GM18505 (cell line): ENCODE data around the gene LOC128125822.
A peak's percentile ranks its signal among the peaks of the same experiment; 100 is the strongest.

ENCODE experiments used
- ATAC-seq: cut with Tn5 transposase; IDR thresholded peaks from one replicate; pipeline ENCODE4 v1.9.1; 2021; ENCODE audit not compliant: unreplicated experiment
- POLR2A ChIP-seq: IDR thresholded peaks from 4 replicates; pipeline ENCODE4 v1.6.1; 2011; ENCODE audit warnings: borderline replicate concordance; ENCODE audit not compliant: insufficient read depth, insufficient read length; ENCODE audit errors: extremely low read depth

Gene LOC128125822

GRCh38 chr6:63543982-63544381, 28.3 kb upstream of the LOC128125822 start:
- ATAC-seq = no peak
- no peak for TF ChIP-seq POLR2A

- TF ChIP-seq POLR2A = no peak
- ATAC-seq = no peak
These were observed 26.0 kb upstream of the LOC128125822 start for GRCh38 chr6:63546236-63546635.

- TF ChIP-seq POLR2A = no peak
- ATAC-seq = no peak
These were observed 25.6 kb upstream of the LOC128125822 start for GRCh38 chr6:63546697-63547096.

- no peak for TF ChIP-seq POLR2A
- no peak for ATAC-seq
These were observed 23.2 kb upstream of the LOC128125822 start for GRCh38 chr6:63549076-63549475.

- TF ChIP-seq POLR2A = no peak
- peak; percentile 99 for ATAC-seq
These were observed 19.1 kb upstream of the LOC128125822 start for GRCh38 chr6:63553208-63553607.

GRCh38 chr6:63553900-63554299, 18.4 kb upstream of the LOC128125822 start:
- ATAC-seq = no peak
- no peak for TF ChIP-seq POLR2A

- TF ChIP-seq POLR2A = no peak
- no peak for ATAC-seq
These were observed 17.5 kb upstream of the LOC128125822 start for GRCh38 chr6:63554782-63555181.

- no peak for ATAC-seq
- TF ChIP-seq POLR2A = no peak
These were observed 15.9 kb upstream of the LOC128125822 start for GRCh38 chr6:63556369-63556768.

- no peak for ATAC-seq
- no peak for TF ChIP-seq POLR2A
These were observed 14.0 kb upstream of the LOC128125822 start for GRCh38 chr6:63558278-63558677.

- TF ChIP-seq POLR2A = no peak
- ATAC-seq = no peak
These were observed 11.4 kb upstream of the LOC128125822 start for GRCh38 chr6:63560801-63561287.

GRCh38 chr6:63561288-63561687, 11.0 kb upstream of the LOC128125822 start:
- TF ChIP-seq POLR2A = no peak
- ATAC-seq = no peak

- no peak for TF ChIP-seq POLR2A
- no peak for ATAC-seq
These were observed 9.0 kb upstream of the LOC128125822 start for GRCh38 chr6:63563235-63563634.

- ATAC-seq = no peak
- no peak for TF ChIP-seq POLR2A
These were observed 7.1 kb upstream of the LOC128125822 start for GRCh38 chr6:63565058-63565726.

- no peak for ATAC-seq
- no peak for TF ChIP-seq POLR2A
These were observed 6.3 kb upstream of the LOC128125822 start for GRCh38 chr6:63565727-63566596.
